DOHH2 (cell line): ENCODE results near the gene DENND6B.

Experiments
- CTCF ChIP-seq: fragments of 200-600 bp; sonication (generic); IDR thresholded peaks from one replicate; pipeline ENCODE4 v1.5.1; 2014; ENCODE audit warnings: antibody characterized with exemption, mild to moderate bottlenecking, low read depth, low read length; ENCODE audit not compliant: poor library complexity, severe bottlenecking
- EZH2phosphoT487 ChIP-seq: fragments of 200-600 bp; sonication (generic); IDR thresholded peaks from 2 replicates; pipeline ENCODE4 v1.6.1; 2017; ENCODE audit warnings: borderline replicate concordance, mild to moderate bottlenecking, antibody characterized with exemption, low read length, moderate library complexity, mixed read lengths

GRCh38 chr22:50294319-50294656, 32.5 kb downstream of the DENND6B start:
- TF ChIP-seq CTCF (no peak), EZH2phosphoT487 (no peak)
